Measurements from ENCODE around the gene LRRTM4. TPM values are rescaled to one million over a fixed set of nuclear protein-coding genes. Genes with fewer than 3 reads are reported as not detected.

LRRTM4 gene
- total RNA-seq, 2 experiments from 2014 or later: not detected

DNA sequence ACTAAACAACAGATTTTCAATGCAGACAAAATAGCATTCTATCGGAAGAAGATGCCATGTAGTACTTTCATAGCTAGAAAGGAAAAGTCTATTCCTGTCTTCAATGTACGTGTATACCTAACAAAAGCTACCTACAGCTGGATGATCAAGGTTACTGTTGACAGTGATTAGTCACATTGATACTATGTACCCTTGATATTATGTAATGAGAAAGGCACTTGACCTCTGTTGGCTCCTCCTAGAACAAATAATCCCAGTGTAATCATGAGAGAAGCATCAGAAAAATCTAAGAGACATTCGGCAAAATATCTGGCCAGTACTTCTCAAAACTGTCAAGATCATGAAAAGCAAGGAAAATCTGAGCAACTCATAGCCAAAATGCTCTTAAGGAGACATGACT lies 44.4 kb upstream of the LRRTM4 start:
- H3K4me2 ChIP-seq (ENCODE audit: low read length): no peak overlapping the region
- CTCF ChIA-PET (ENCODE audit: unreplicated experiment): no interaction called here
- intact Hi-C loops (cut with micrococcal nuclease; ENCODE audit: unreplicated experiment): no loop called here

DNA sequence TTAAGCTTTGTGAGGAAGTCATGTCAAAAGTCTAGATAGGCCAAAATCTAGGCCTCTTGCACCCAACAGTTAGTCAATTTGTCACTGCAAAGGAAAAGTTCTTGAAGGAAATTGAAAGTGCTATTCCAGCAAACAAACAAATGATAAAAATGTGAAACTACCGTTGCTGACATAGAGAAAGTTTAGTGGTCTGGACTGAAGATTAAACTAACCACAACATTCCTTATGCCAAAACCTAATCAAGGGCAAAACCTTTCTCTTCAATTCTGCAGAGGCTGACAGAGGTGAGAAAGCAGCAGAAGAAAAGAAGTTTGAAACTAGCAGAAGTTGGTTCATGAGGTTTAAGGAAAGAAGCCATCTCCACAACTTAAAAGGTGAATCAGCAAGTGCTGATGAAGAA lies 44.0 kb upstream of the LRRTM4 start:
- Histone ChIP-seq H3K9me3 (ENCODE audit: low read length) (no peaks in the 10 kb centered on the region), H3K4me2 (ENCODE audit: low read length) (no peak overlapping the region), H4K20me1 (ENCODE audit: insufficient read depth, low read length) (no peaks in the 10 kb centered on the region), H3K36me3 (ENCODE audit: insufficient read depth, low read length) (no peaks in the 10 kb centered on the region), H3K79me2 (ENCODE audit: insufficient read depth, low read depth, low read length) (no peaks in the 10 kb centered on the region), H3K4me3 (ENCODE audit: low read depth, low read length, poor library complexity, severe bottlenecking) (no peak overlapping the region), H2AFZ (ENCODE audit: low read length) (no peak overlapping the region), H3K9me2 (ENCODE audit: insufficient read depth, low read length) (no peaks in the 10 kb centered on the region), H3K4me1 (ENCODE audit: insufficient read depth, low read length, poor library complexity, severe bottlenecking) (no peaks in the 10 kb centered on the region), H3K27ac (ENCODE audit: low read depth, low read length, poor library complexity, severe bottlenecking) (no peak overlapping the region)
- no peak for DNase-seq (ENCODE audit: low spot score)
- ChIA-PET CTCF (ENCODE audit: unreplicated experiment) (no interaction called here), POLR2A (no interaction called here)
- TF ChIP-seq, protein P1, sequence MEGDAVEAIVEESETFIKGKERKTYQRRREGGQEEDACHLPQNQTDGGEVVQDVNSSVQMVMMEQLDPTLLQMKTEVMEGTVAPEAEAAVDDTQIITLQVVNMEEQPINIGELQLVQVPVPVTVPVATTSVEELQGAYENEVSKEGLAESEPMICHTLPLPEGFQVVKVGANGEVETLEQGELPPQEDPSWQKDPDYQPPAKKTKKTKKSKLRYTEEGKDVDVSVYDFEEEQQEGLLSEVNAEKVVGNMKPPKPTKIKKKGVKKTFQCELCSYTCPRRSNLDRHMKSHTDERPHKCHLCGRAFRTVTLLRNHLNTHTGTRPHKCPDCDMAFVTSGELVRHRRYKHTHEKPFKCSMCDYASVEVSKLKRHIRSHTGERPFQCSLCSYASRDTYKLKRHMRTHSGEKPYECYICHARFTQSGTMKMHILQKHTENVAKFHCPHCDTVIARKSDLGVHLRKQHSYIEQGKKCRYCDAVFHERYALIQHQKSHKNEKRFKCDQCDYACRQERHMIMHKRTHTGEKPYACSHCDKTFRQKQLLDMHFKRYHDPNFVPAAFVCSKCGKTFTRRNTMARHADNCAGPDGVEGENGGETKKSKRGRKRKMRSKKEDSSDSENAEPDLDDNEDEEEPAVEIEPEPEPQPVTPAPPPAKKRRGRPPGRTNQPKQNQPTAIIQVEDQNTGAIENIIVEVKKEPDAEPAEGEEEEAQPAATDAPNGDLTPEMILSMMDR (conservative IDR thresholded peaks at IDR 0.05; ENCODE audit: low read length): no peak
- no peak for TF ChIP-seq EZH2phosphoT487 (IDR thresholded peaks at IDR 0.05; ENCODE audit: borderline replicate concordance, low read depth, low read length)
- intact Hi-C loops (cut with micrococcal nuclease; ENCODE audit: unreplicated experiment): no loop called here
- BruUV-seq (replicated peaks): no TSS peak

More for the DNA sequence above, 44.4 kb upstream of the LRRTM4 start:
- H3K79me2 ChIP-seq (ENCODE audit: insufficient read depth, low read depth, low read length): no peaks in the 10 kb centered on the region
- no peak overlapping the region for H3K4me3 ChIP-seq (ENCODE audit: low read depth, low read length, poor library complexity, severe bottlenecking)
- no peak overlapping the region for H3K27ac ChIP-seq (ENCODE audit: low read depth, low read length, poor library complexity, severe bottlenecking)
- H2AFZ ChIP-seq (ENCODE audit: low read length): no peak overlapping the region
- H3K36me3 ChIP-seq (ENCODE audit: insufficient read depth, low read length): no peaks in the 10 kb centered on the region
- H3K9me3 ChIP-seq (ENCODE audit: low read length): no peaks in the 10 kb centered on the region
- POLR2A ChIA-PET: no interaction called here
- DNase-seq (ENCODE audit: low spot score): no peak
- H3K4me1 ChIP-seq (ENCODE audit: insufficient read depth, low read length, poor library complexity, severe bottlenecking): no peaks in the 10 kb centered on the region
- no TSS peak for BruUV-seq (replicated peaks)
- TF ChIP-seq EZH2phosphoT487 (IDR thresholded peaks at IDR 0.05; ENCODE audit: borderline replicate concordance, low read depth, low read length): no peak
- TF ChIP-seq, protein P1 (conservative IDR thresholded peaks at IDR 0.05; ENCODE audit: low read length): no peak
- H3K9me2 ChIP-seq (ENCODE audit: insufficient read depth, low read length): no peaks in the 10 kb centered on the region
- H4K20me1 ChIP-seq (ENCODE audit: insufficient read depth, low read length): no peaks in the 10 kb centered on the region

DNA sequence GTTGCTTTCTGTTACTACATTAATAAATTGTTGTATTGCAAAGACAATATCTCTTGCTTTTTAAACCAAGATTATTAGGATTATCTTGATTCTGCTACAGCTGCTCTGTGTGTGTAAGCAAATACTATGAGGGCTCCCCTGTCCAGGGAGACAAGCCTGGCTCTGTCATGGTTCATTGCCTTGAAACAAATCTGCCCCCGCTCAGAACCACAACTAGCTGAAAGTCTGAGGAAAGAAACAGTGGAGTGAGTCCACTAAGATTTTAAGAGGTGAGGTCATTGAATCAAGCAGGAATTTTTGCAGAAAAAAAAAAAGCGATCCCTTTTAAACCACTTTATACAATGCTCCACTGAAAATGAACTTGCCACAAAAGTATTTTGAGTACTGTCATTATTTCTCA lies 30.8 kb upstream of the LRRTM4 start:
- intact Hi-C loops (cut with micrococcal nuclease; ENCODE audit: unreplicated experiment): no loop called here
- POLR2A ChIA-PET: interaction anchor here (0.6 kb wide), 1 partner anchor 81 kb away, joined by 3 read pairs; no protein-coding TSS in a partner anchor
- TF ChIP-seq EZH2phosphoT487 (IDR thresholded peaks at IDR 0.05; ENCODE audit: borderline replicate concordance, low read depth, low read length): no peak
- TF ChIP-seq, protein P1 (conservative IDR thresholded peaks at IDR 0.05; ENCODE audit: low read length): no peak

More for the DNA sequence above, 30.8 kb upstream of the LRRTM4 start:
- Histone ChIP-seq H3K4me3 (ENCODE audit: low read depth, low read length, poor library complexity, severe bottlenecking) (no peak overlapping the region), H2AFZ (ENCODE audit: low read length) (no peak overlapping the region), H3K36me3 (ENCODE audit: insufficient read depth, low read length) (no peaks in the 10 kb centered on the region), H3K27ac (ENCODE audit: low read depth, low read length, poor library complexity, severe bottlenecking) (no peak overlapping the region), H3K4me2 (ENCODE audit: low read length) (no peak overlapping the region), H4K20me1 (ENCODE audit: insufficient read depth, low read length) (no peaks in the 10 kb centered on the region), H3K9me2 (ENCODE audit: insufficient read depth, low read length) (no peaks in the 10 kb centered on the region), H3K79me2 (ENCODE audit: insufficient read depth, low read depth, low read length) (no peaks in the 10 kb centered on the region), H3K9me3 (ENCODE audit: low read length) (no peaks in the 10 kb centered on the region), H3K4me1 (ENCODE audit: insufficient read depth, low read length, poor library complexity, severe bottlenecking) (no peaks in the 10 kb centered on the region)
- CTCF ChIA-PET (ENCODE audit: unreplicated experiment): no interaction called here
- DNase-seq (ENCODE audit: low spot score): no peak
- BruUV-seq (replicated peaks): no TSS peak
